H1 (cell line): ENCODE measurements around the gene SPINT1.

ENCODE experiments used
- BCL11A ChIP-seq, 2 experiments: IDR thresholded peaks; one replicate each; pipeline ENCODE4 v1.6.1; 2011; ENCODE audit warnings: low read depth in 2 of 2, low read length in 2 of 2, mild to moderate bottlenecking in 2 of 2
- CTCF ChIP-seq, 3 experiments: IDR thresholded peaks; 1 replicate in 2 of 3; 2 replicates in 1 of 3; pipeline versions ENCODE4 v1.5.1 to v1.6.1; 2011; ENCODE audit warnings: low read length in 3 of 3, mild to moderate bottlenecking in 3 of 3, inconsistent platforms in 2 of 3, low read depth in 1 of 3, moderate library complexity in 1 of 3; ENCODE audit not compliant: insufficient read depth in 1 of 3; ENCODE audit errors: control extremely low read depth in 1 of 3
- EP300 ChIP-seq, 2 experiments: IDR thresholded peaks; 1 replicate in 1 of 2; 2 replicates in 1 of 2; pipeline ENCODE4 v1.6.1; 2011 to 2012; ENCODE audit warnings: low read depth in 2 of 2, low read length in 2 of 2, mild to moderate bottlenecking in 2 of 2, borderline replicate concordance in 1 of 2, inconsistent platforms in 1 of 2, moderate library complexity in 1 of 2
- SIX5 ChIP-seq: IDR thresholded peaks from 2 replicates; pipeline ENCODE4 v1.6.1; 2011; ENCODE audit warnings: mild to moderate bottlenecking, low read depth, low read length
- TEAD4 ChIP-seq: IDR thresholded peaks from 2 replicates; pipeline ENCODE4 v1.6.1; 2012; ENCODE audit warnings: low read depth, low read length, inconsistent platforms, mixed read lengths

GRCh38 chr15:40847223-40847961 is 3.5 kb downstream of the SPINT1 start:
- no peak for TF ChIP-seq CTCF (IDR thresholded peaks at IDR 0.05; ENCODE audit: control extremely low read depth in 1 of 3, insufficient read depth in 1 of 3, low read depth in 1 of 3, low read length in 3 of 3)
- TF ChIP-seq EP300 (IDR thresholded peaks at IDR 0.05; ENCODE audit: borderline replicate concordance in 1 of 2, low read depth in 2 of 2, low read length in 2 of 2): no peak
- 0 out of 2 replicates have a peak, but pooled peaks have one; percentile 17 for TF ChIP-seq TEAD4
- no peak for TF ChIP-seq SIX5
- TF ChIP-seq BCL11A (IDR thresholded peaks at IDR 0.05; ENCODE audit: low read depth in 2 of 2, low read length in 2 of 2): no peak
